ENCODE measurements around the gene ATXN2. TPM values are rescaled to one million over a fixed set of nuclear protein-coding genes. Genes with fewer than 3 reads are reported as not detected.
"Not testable (repeated sequence)": the region's sequence is repeated elsewhere in the genome, so short reads cannot be mapped to it uniquely, and the experiment has no call there.

ATXN2 gene
- total and polyA plus RNA-seq, 10 donors = 7.7 to 77.8 (median 56.8) TPM

GRCh38 chr12:111556676-111557075 is 42.4 kb downstream of the ATXN2 start:
- Histone ChIP-seq H3K4me3 (no peak overlapping the region), H3K4me1 (peaks cover 0 to 55% (median 13%) of the 10 kb centered on the region in 6 donors), H3K9me3 (peaks cover 0 to 14% (median 10%) of the 10 kb centered on the region in 8 donors), H3K27ac (no peak overlapping the region), H3K36me3 (peaks cover 0 to 22% (median 3%) of the 10 kb centered on the region in 6 donors), H3K27me3 (replicated peaks in 1 of 7) (no peaks in the 10 kb centered on the region)
- no peak for DNase-seq
- intact Hi-C loops (cut with DNase I; ENCODE audit: low total_unique reads) = no loop called here
- TF ChIP-seq POLR2A (IDR thresholded peaks at IDR 0.05) (no peak), POLR2AphosphoS5 (IDR thresholded peaks at IDR 0.05) (no peak), CTCF (IDR thresholded peaks at IDR 0.05 in 8 of 11, conservative IDR thresholded peaks at IDR 0.05 in 3 of 11) (no peak)
- WGBS, 5 donors = 58 to 70% (median 65%) methylated on average over 6 of the region's 6 CpGs

- Histone ChIP-seq H3K36me3 (peaks cover 0 to 32% (median 10%) of the 10 kb centered on the region in 6 donors), H3K9me3 (peaks cover 0 to 14% (median 10%) of the 10 kb centered on the region in 8 donors), H3K4me1 (peaks cover 0 to 42% (median 13%) of the 10 kb centered on the region in 6 donors)
- H3K4me3 ChIP-seq; intact Hi-C loops (cut with DNase I; ENCODE audit: low total_unique reads); H3K27me3 ChIP-seq (replicated peaks in 1 of 7); DNase-seq; H3K27ac ChIP-seq: not testable (repeated sequence)
- WGBS, 5 donors = 65 to 73% (median 65%) methylated on average over 3 of the region's 3 CpGs
Observed at GRCh38 chr12:111555313-111555712, 43.8 kb downstream of the ATXN2 start.

- TF ChIP-seq CTCF (IDR thresholded peaks at IDR 0.05 in 8 of 11, conservative IDR thresholded peaks at IDR 0.05 in 3 of 11) (no peak), POLR2A (IDR thresholded peaks at IDR 0.05) (no peak), POLR2AphosphoS5 (IDR thresholded peaks at IDR 0.05) (no peak)
- peaks cover 0 to 100% (median 54%) of the 10 kb centered on the region in 6 donors for H3K36me3 ChIP-seq
- no peaks in the 10 kb centered on the region for H3K4me1 ChIP-seq
- WGBS, 5 donors = 87 to 90% (median 89%) methylated on average over 8 of the region's 8 CpGs
- no peak overlapping the region for H3K4me3 ChIP-seq
- intact Hi-C loops (cut with DNase I; ENCODE audit: low total_unique reads) = no loop called here
- no peaks in the 10 kb centered on the region for H3K9me3 ChIP-seq
- H3K27me3 ChIP-seq (replicated peaks in 1 of 7) = no peaks in the 10 kb centered on the region
- DNase-seq = no peak
- H3K27ac ChIP-seq = no peak overlapping the region
Observed at GRCh38 chr12:111546758-111547383, 52.2 kb downstream of the ATXN2 start.

GRCh38 chr12:111546171-111546570 is 52.9 kb downstream of the ATXN2 start:
- no peak for DNase-seq
- WGBS, 5 donors = 93 to 97% (median 95%) methylated on average over 2 of the region's 2 CpGs
- H3K4me3 ChIP-seq = no peak overlapping the region
- H3K27me3 ChIP-seq (replicated peaks in 1 of 7) = no peaks in the 10 kb centered on the region
- TF ChIP-seq POLR2AphosphoS5 (IDR thresholded peaks at IDR 0.05) (no peak), POLR2A (IDR thresholded peaks at IDR 0.05) (no peak), CTCF (IDR thresholded peaks at IDR 0.05 in 8 of 11, conservative IDR thresholded peaks at IDR 0.05 in 3 of 11) (no peak)
- no peaks in the 10 kb centered on the region for H3K9me3 ChIP-seq
- H3K36me3 ChIP-seq = peaks cover 0 to 100% (median 55%) of the 10 kb centered on the region in 6 donors
- H3K4me1 ChIP-seq = no peaks in the 10 kb centered on the region
- intact Hi-C loops (cut with DNase I; ENCODE audit: low total_unique reads) = no loop called here
- H3K27ac ChIP-seq = no peak overlapping the region
